Activated CD8-positive, alpha-beta memory T cell treated with anti-CD3 and anti-CD28 coated beads, Interleukin-2, amount 50 U/mL, for 24 hours (primary cell): Measurements from ENCODE around the gene TSPEAR.
"Not testable (repeated sequence)": the region's sequence is repeated elsewhere in the genome, so short reads cannot be mapped to it uniquely, and the experiment has no call there.

Source experiments
- DNase-seq: peaks from one replicate; pipeline ENCODE4 v3.0.0-alpha.2; 2020; ENCODE audit errors: extremely low read depth

TSPEAR gene

GRCh38 chr21:44568667-44569556 lies 142.5 kb downstream of the TSPEAR start:
- no peak for DNase-seq

- no peak for DNase-seq
Observed at GRCh38 chr21:44568261-44568660, 143.1 kb downstream of the TSPEAR start.

- no peak for DNase-seq
Observed at GRCh38 chr21:44567481-44568171, 143.7 kb downstream of the TSPEAR start.

- DNase-seq: no peak
Observed at GRCh38 chr21:44566403-44566802, 145.0 kb downstream of the TSPEAR start.

- DNase-seq: no peak
Observed at GRCh38 chr21:44564886-44565598, 146.3 kb downstream of the TSPEAR start.

- DNase-seq: no peak
Observed at GRCh38 chr21:44564099-44564498, 147.3 kb downstream of the TSPEAR start.

- DNase-seq: no peak
Observed at GRCh38 chr21:44558695-44559094, 152.7 kb downstream of the TSPEAR start, which contains the start of gene KRTAP10-3. Gene KRTAP10-3 (minus strand): TSS chr21:44558795. CDS start chr21:44558715, 80 bp downstream.

GRCh38 chr21:44558329-44558675 lies 153.1 kb downstream of the TSPEAR start:
- DNase-seq: not testable (repeated sequence)

GRCh38 chr21:44557491-44558328 lies 153.7 kb downstream of the TSPEAR start:
- DNase-seq: no peak

GRCh38 chr21:44556879-44557278 lies 154.5 kb downstream of the TSPEAR start:
- no peak for DNase-seq

- DNase-seq: no peak
Observed at GRCh38 chr21:44555200-44555875, 156.0 kb downstream of the TSPEAR start.

- no peak for DNase-seq
Observed at GRCh38 chr21:44552681-44553080, 158.7 kb downstream of the TSPEAR start.

GRCh38 chr21:44552136-44552535 lies 159.2 kb downstream of the TSPEAR start:
- no peak for DNase-seq

GRCh38 chr21:44551340-44551961 lies 159.9 kb downstream of the TSPEAR start, which contains the start of gene KRTAP10-2:
Gene KRTAP10-2 (minus strand): TSS chr21:44551505. CDS start chr21:44551458, 47 bp downstream.
- no peak for DNase-seq

GRCh38 chr21:44550807-44551206 lies 160.6 kb downstream of the TSPEAR start:
- no peak for DNase-seq

GRCh38 chr21:44550285-44550684 lies 161.1 kb downstream of the TSPEAR start:
- DNase-seq: not testable (repeated sequence)

- no peak for DNase-seq
Observed at GRCh38 chr21:44549525-44550211, 161.7 kb downstream of the TSPEAR start.

- no peak for DNase-seq
Observed at GRCh38 chr21:44548922-44549321, 162.4 kb downstream of the TSPEAR start.

- DNase-seq: no peak
Observed at GRCh38 chr21:44548381-44548780, 163.0 kb downstream of the TSPEAR start.
